DND-41 (cell line): ENCODE results near the gene RAPGEF1.

Experiments used
- ATAC-seq: fragments of 200-7000 bp; cut with Tn5 transposase; 3 replicates; pipeline ENCODE4 v1.9.1; 2021; ENCODE audit warnings: low read depth; ENCODE audit not compliant: insufficient read depth
- DNase-seq: peaks from one replicate; pipeline ENCODE4 v3.0.0-alpha.2; 2020
- H2AFZ ChIP-seq: 2 replicates; pipeline ENCODE4 v1.6.0; 2012; ENCODE audit warnings: low read depth, low read length
- H3K27ac ChIP-seq: 2 replicates; pipeline ENCODE4 v1.5.1; 2012; ENCODE audit warnings: low read length, inconsistent platforms
- H3K27me3 ChIP-seq: fragments of 200-600 bp; sonication (generic); 2 replicates; pipeline ENCODE4 v1.6.0; 2012; ENCODE audit warnings: low read length, mild to moderate bottlenecking, inconsistent platforms; ENCODE audit not compliant: insufficient read depth, poor library complexity
- H3K36me3 ChIP-seq: 2 replicates; pipeline ENCODE4 v1.5.1; 2012; ENCODE audit warnings: low read length, inconsistent platforms; ENCODE audit not compliant: insufficient read depth
- H3K4me1 ChIP-seq: 2 replicates; pipeline ENCODE4 v1.5.1; 2012; ENCODE audit warnings: mild to moderate bottlenecking, low read length; ENCODE audit not compliant: insufficient read depth
- H3K4me2 ChIP-seq: 2 replicates; pipeline ENCODE4 v1.6.0; 2012; ENCODE audit warnings: mild to moderate bottlenecking, moderate library complexity, low read length, inconsistent platforms; ENCODE audit not compliant: insufficient read depth
- H3K4me3 ChIP-seq, 2 experiments: fragments of 200-600 bp in 1 of 2; shearing (Covaris generic) in 1 of 2; 2 replicates each; pipeline ENCODE4 v1.5.1; 2012 to 2016; ENCODE audit warnings: inconsistent platforms in 2 of 2, low read length in 2 of 2, mild to moderate bottlenecking in 2 of 2, low read depth in 1 of 2, moderate library complexity in 1 of 2
- H3K79me2 ChIP-seq: 2 replicates; pipeline ENCODE4 v1.6.0; 2012; ENCODE audit warnings: low read length, inconsistent platforms; ENCODE audit not compliant: insufficient read depth
- H3K9ac ChIP-seq: 2 replicates; pipeline ENCODE4 v1.6.0; 2012; ENCODE audit warnings: low read depth, mild to moderate bottlenecking, inconsistent platforms, low read length, moderate library complexity
- H3K9me3 ChIP-seq: 2 replicates; pipeline ENCODE4 v1.5.1; 2012; ENCODE audit warnings: low read length, moderate library complexity, mild to moderate bottlenecking, inconsistent platforms; ENCODE audit not compliant: insufficient read depth, severe bottlenecking
- H4K20me1 ChIP-seq: 2 replicates; pipeline ENCODE4 v1.6.0; 2012; ENCODE audit warnings: low read length; ENCODE audit not compliant: insufficient read depth
- EZH2 ChIP-seq: IDR thresholded peaks from 3 replicates; pipeline ENCODE4 v1.6.1; 2012; ENCODE audit warnings: borderline replicate concordance, low read depth, mild to moderate bottlenecking, moderate library complexity, low read length, inconsistent platforms; ENCODE audit not compliant: severe bottlenecking
- TF ChIP-seq, protein P1 (sequence below): IDR thresholded peaks from 2 replicates; pipeline ENCODE4 v1.5.1; 2012; ENCODE audit warnings: borderline replicate concordance, low read length, moderate library complexity, mild to moderate bottlenecking; ENCODE audit not compliant: poor library complexity, severe bottlenecking; ENCODE audit errors: extremely low read depth

Gene RAPGEF1

DNA sequence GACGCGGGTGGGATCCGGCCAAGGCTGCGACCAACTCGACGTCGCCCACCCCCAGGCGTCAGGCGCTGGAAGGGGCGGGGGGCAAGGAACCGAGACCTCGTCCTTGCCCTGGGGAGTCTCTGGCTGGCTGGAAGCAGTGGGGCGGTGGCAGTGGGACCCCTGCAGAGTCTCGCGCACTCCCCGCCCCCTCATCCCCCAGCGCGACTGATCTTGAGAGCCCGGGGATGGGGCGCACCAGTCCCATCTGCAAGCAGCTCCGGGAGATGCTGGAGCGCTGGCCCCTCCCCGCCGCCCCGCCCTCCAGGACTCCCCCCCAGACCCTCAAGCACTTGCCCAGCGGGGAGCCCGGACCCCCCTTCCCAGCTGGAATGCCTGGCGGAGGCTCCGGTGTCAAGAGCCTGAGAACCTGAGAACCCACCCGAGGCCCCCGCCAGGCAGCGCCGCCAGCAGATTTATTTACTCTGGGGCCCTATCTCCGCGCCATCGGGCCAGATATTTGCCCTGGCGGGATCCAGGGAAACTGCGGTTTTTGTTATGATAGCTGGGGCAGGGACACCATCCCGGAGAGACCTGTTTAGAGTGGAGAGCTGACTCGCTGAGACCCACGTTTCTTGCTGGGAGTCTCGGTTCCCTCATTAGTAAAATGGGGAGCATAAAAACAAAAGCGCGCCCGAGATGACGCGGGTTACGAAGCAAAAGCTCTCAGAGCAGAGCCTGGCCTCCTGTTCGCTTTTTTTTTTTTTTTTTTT is 193.4 kb downstream of the RAPGEF1 start:
- H3K9me3 ChIP-seq = peaks cover 6% of the 10 kb centered on the region
- TF ChIP-seq, protein P1, sequence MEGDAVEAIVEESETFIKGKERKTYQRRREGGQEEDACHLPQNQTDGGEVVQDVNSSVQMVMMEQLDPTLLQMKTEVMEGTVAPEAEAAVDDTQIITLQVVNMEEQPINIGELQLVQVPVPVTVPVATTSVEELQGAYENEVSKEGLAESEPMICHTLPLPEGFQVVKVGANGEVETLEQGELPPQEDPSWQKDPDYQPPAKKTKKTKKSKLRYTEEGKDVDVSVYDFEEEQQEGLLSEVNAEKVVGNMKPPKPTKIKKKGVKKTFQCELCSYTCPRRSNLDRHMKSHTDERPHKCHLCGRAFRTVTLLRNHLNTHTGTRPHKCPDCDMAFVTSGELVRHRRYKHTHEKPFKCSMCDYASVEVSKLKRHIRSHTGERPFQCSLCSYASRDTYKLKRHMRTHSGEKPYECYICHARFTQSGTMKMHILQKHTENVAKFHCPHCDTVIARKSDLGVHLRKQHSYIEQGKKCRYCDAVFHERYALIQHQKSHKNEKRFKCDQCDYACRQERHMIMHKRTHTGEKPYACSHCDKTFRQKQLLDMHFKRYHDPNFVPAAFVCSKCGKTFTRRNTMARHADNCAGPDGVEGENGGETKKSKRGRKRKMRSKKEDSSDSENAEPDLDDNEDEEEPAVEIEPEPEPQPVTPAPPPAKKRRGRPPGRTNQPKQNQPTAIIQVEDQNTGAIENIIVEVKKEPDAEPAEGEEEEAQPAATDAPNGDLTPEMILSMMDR = no peak
- no peak for TF ChIP-seq EZH2
- H3K4me3 ChIP-seq = no peak overlapping the region
- H3K27ac ChIP-seq = no peak overlapping the region
- H4K20me1 ChIP-seq = no peaks in the 10 kb centered on the region
- H3K27me3 ChIP-seq = no peaks in the 10 kb centered on the region
- H3K4me2 ChIP-seq = no peak overlapping the region
- ATAC-seq (no peak), DNase-seq (no peak)
- H3K9ac ChIP-seq = no peak overlapping the region
- H3K79me2 ChIP-seq = no peaks in the 10 kb centered on the region
- H3K4me1 ChIP-seq = no peaks in the 10 kb centered on the region
- no peak overlapping the region for H2AFZ ChIP-seq
- no peaks in the 10 kb centered on the region for H3K36me3 ChIP-seq

DNA sequence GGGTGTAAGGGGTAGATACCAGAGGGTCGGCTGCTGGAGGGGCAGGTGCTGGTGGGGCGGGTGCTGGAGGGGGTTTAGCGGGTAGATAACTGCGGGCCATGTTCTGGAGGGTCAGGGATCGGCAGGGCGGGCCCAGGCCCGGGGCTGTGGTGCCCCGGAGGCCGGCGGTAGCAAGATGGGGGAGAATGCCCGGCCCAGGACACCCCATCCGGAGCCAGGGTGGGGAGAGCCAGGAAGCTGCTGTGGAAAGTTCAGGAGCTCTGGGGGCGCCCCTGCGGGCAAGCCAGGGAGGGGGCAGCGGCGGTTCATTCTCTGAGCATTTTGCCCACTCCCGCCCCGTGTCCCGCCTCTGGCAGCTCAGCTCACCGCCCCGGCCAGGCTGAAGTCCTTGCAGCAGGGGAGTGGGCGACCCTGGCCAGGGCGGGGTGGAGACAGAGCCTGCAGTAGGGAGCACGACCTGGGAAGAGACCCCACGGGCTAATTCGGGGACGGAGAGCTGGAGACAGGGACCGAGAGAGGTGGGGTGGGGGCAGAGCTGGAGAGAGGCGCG is 194.0 kb downstream of the RAPGEF1 start:
- Histone ChIP-seq H3K27ac (no peak overlapping the region), H3K4me1 (no peaks in the 10 kb centered on the region), H3K4me3 (no peak overlapping the region), H3K27me3 (no peaks in the 10 kb centered on the region), H3K4me2 (no peak overlapping the region), H3K9me3 (peaks cover 6% of the 10 kb centered on the region), H3K79me2 (no peaks in the 10 kb centered on the region), H4K20me1 (no peaks in the 10 kb centered on the region), H3K9ac (no peak overlapping the region), H3K36me3 (no peaks in the 10 kb centered on the region), H2AFZ (no peak overlapping the region)
- TF ChIP-seq, protein P1 = no peak
- TF ChIP-seq EZH2 = no peak
- DNase-seq = no peak
- no peak for ATAC-seq

DNA sequence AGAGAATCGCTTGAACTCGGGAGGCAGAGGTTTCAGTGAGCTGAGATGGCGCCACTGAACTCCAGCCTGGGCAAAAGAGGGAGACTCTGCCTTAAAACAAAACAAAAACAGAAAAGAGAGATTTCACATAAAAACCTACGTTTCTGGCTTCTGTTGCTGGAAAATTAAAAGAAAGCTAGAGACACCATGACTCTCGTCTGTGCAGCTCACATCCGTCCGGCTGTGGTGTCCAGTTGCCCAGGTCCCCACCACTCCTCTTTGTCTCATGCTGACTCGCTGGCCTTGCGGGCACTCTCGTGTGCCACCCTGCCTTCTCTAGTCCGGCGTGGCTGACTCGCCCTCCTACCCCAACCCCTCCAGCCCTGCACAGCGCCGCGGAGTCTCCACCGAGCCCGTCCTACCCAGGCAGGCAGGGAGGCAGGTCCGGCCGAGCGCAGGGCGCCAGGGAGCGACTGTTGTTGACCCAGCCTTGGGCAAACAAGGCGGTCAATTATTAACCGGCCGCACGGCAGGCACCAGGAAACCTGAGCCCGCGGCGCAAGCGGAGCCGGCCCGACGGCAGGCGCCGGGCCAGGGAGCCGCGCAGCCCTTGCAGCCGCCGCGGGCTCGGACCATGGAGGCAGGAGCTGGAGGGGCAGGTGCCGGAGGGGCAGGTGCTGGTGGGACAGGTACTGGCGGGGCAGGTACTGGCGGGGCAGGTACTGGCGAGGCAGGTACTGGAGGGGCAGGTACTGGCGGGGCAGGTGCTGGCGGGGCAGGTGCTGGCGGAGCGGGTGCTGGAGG is 194.7 kb downstream of the RAPGEF1 start, which contains the start of gene PRRT1B:
TSS of gene PRRT1B (plus strand) at position 521 of the 783 bp plus-strand sequence. CDS start at position 614, 93 bp downstream.
- no peaks in the 10 kb centered on the region for H3K27me3 ChIP-seq
- peaks cover 6% of the 10 kb centered on the region for H3K9me3 ChIP-seq
- no peaks in the 10 kb centered on the region for H3K79me2 ChIP-seq
- no peak within 1 kb of the TSS for H2AFZ ChIP-seq
- no peak within 1 kb of the TSS for H3K4me3 ChIP-seq
- no peak for TF ChIP-seq EZH2
- TF ChIP-seq, protein P1 = no peak
- H3K4me2 ChIP-seq = no peak within 1 kb of the TSS
- no peaks in the 10 kb centered on the region for H3K36me3 ChIP-seq
- no peaks in the 10 kb centered on the region for H4K20me1 ChIP-seq
- H3K4me1 ChIP-seq = no peaks in the 10 kb centered on the region
- DNase-seq (no peak), ATAC-seq (no peak)
- H3K9ac ChIP-seq = no peak within 1 kb of the TSS
- no peak within 1 kb of the TSS for H3K27ac ChIP-seq
